Activated T-cell treated with anti-CD3 and anti-CD28 coated beads, Interleukin-2, amount 50 U/mL, for 72 hours (primary cell): Measurements from ENCODE around the gene GSS. TPM values are rescaled to one million over a fixed set of nuclear protein-coding genes. Genes with fewer than 3 reads are reported as not detected.
"Not testable (repeated sequence)": the region's sequence is repeated elsewhere in the genome, so short reads cannot be mapped to it uniquely, and the experiment has no call there.

Experiments used
- ATAC-seq, 2 donors: fragments of 150-1000 bp; cut with Tn5 transposase; replicated peaks in 1 of 2; 2 replicates each; pipeline ENCODE4 v1.10.0; 2021; ENCODE audit warnings: moderate library complexity in 2 of 2, mild to moderate bottlenecking in 1 of 2
- DNase-seq, 2 donors: peaks; one replicate each; pipeline ENCODE4 v3.0.0; 2021 to 2022; ENCODE audit warnings: mixed read lengths in 1 of 2
- H3K27ac Mint-ChIP-seq: one replicate; pipeline ENCODE4 v1.8.0; 2022; ENCODE audit warnings: mild to moderate bottlenecking, moderate library complexity, mixed read lengths
- H3K27me3 Mint-ChIP-seq: one replicate; pipeline ENCODE4 v1.8.0; 2022; ENCODE audit warnings: low read depth, mixed read lengths
- H3K36me3 Mint-ChIP-seq, 2 donors: one replicate each; pipeline ENCODE4 v1.8.0; 2022; ENCODE audit warnings: mixed read lengths in 2 of 2, mild to moderate bottlenecking in 1 of 2; ENCODE audit not compliant: insufficient read depth in 2 of 2
- H3K4me1 Mint-ChIP-seq: one replicate; pipeline ENCODE4 v1.8.0; 2022; ENCODE audit warnings: low read depth, mixed read lengths
- H3K4me3 Mint-ChIP-seq, 2 donors: one replicate each; pipeline ENCODE4 v1.8.0; 2022; ENCODE audit warnings: mild to moderate bottlenecking in 2 of 2, mixed read lengths in 2 of 2, moderate library complexity in 2 of 2
- H3K9me3 Mint-ChIP-seq, 2 donors: one replicate each; pipeline ENCODE4 v1.8.0; 2022; ENCODE audit warnings: mixed read lengths in 2 of 2
- total RNA-seq, 2 donors: library from RNA; stranded (reverse); gene quantifications; one replicate each; pipeline ENCODE4 v1.2.3, GENCODE V29; 2022

GSS gene
- total RNA-seq, 2 donors from 2014 or later: 60.6 to 66.0 TPM

GRCh38 chr20:34888468-34888867 lies 67.1 kb downstream of the GSS start:
- H3K9me3 Mint-ChIP-seq: peaks cover 0 to 3% of the 10 kb centered on the region in 2 donors
- DNase-seq (no peak), ATAC-seq (no peak)
- no peak overlapping the region for H3K4me3 Mint-ChIP-seq
- H3K27me3 Mint-ChIP-seq: no peaks in the 10 kb centered on the region
- H3K4me1 Mint-ChIP-seq: peaks cover 50% of the 10 kb centered on the region
- H3K27ac Mint-ChIP-seq: peak overlapping the region; percentile 21
- H3K36me3 Mint-ChIP-seq: peaks cover 7 to 13% of the 10 kb centered on the region in 2 donors

- H3K9me3 Mint-ChIP-seq: peaks cover 0 to 3% of the 10 kb centered on the region in 2 donors
- no peak overlapping the region for H3K27ac Mint-ChIP-seq
- no peak for ATAC-seq
- no peaks in the 10 kb centered on the region for H3K27me3 Mint-ChIP-seq
- H3K4me1 Mint-ChIP-seq: peaks cover 48% of the 10 kb centered on the region
- peaks cover 9 to 13% of the 10 kb centered on the region in 2 donors for H3K36me3 Mint-ChIP-seq
- H3K4me3 Mint-ChIP-seq: no peak overlapping the region
- DNase-seq: no peak
Measured at GRCh38 chr20:34887023-34887422, 68.6 kb downstream of the GSS start.

- H3K4me1 Mint-ChIP-seq: peaks cover 39% of the 10 kb centered on the region
- ATAC-seq (no peak), DNase-seq (no peak)
- no peak overlapping the region for H3K27ac Mint-ChIP-seq
- H3K27me3 Mint-ChIP-seq: no peaks in the 10 kb centered on the region
- H3K9me3 Mint-ChIP-seq: peaks cover 0 to 3% of the 10 kb centered on the region in 2 donors
- H3K4me3 Mint-ChIP-seq: no peak overlapping the region
- peaks cover 9 to 13% of the 10 kb centered on the region in 2 donors for H3K36me3 Mint-ChIP-seq
Measured at GRCh38 chr20:34886122-34886521, 69.5 kb downstream of the GSS start.

GRCh38 chr20:34884260-34884659 lies 71.3 kb downstream of the GSS start:
- no peaks in the 10 kb centered on the region for H3K27me3 Mint-ChIP-seq
- H3K4me1 Mint-ChIP-seq: peaks cover 26% of the 10 kb centered on the region
- peak overlapping the region; percentile 74 for H3K27ac Mint-ChIP-seq

GRCh38 chr20:34883809-34884208 lies 71.8 kb downstream of the GSS start:
- peaks cover 0 to 3% of the 10 kb centered on the region in 2 donors for H3K9me3 Mint-ChIP-seq
- H3K36me3 Mint-ChIP-seq: peaks cover 8 to 10% of the 10 kb centered on the region in 2 donors
- peak overlapping the region in 1 of 2 donors; percentile 26 for H3K4me3 Mint-ChIP-seq
- peak overlapping the region; percentile 74 for H3K27ac Mint-ChIP-seq
- H3K4me1 Mint-ChIP-seq: peaks cover 25% of the 10 kb centered on the region
- DNase-seq (no peak), ATAC-seq (no peak)
- H3K27me3 Mint-ChIP-seq: no peaks in the 10 kb centered on the region

More at GRCh38 chr20:34884260-34884659, 71.3 kb downstream of the GSS start:
- Mint-ChIP-seq H3K9me3 (peaks cover 0 to 3% of the 10 kb centered on the region in 2 donors), H3K36me3 (peaks cover 8 to 10% of the 10 kb centered on the region in 2 donors), H3K4me3 (no peak overlapping the region)
- ATAC-seq: no peak
- no peak for DNase-seq

GRCh38 chr20:34883087-34883688 lies 72.4 kb downstream of the GSS start:
- ATAC-seq (peak; percentile 36 to 60), DNase-seq (no peak)
- no peaks in the 10 kb centered on the region for H3K27me3 Mint-ChIP-seq
- H3K9me3 Mint-ChIP-seq: no peaks in the 10 kb centered on the region
- peaks cover 19% of the 10 kb centered on the region for H3K4me1 Mint-ChIP-seq
- peaks cover 3 to 5% of the 10 kb centered on the region in 2 donors for H3K36me3 Mint-ChIP-seq
- peak overlapping the region; percentile 92 for H3K27ac Mint-ChIP-seq
- H3K4me3 Mint-ChIP-seq: peak overlapping the region in 1 of 2 donors; percentile 22

GRCh38 chr20:34881689-34882088 lies 73.9 kb downstream of the GSS start:
- Mint-ChIP-seq H3K36me3 (peaks cover 3 to 4% of the 10 kb centered on the region in 2 donors), H3K27me3 (no peaks in the 10 kb centered on the region), H3K4me3 (no peak overlapping the region), H3K27ac (peak overlapping the region; percentile 21), H3K9me3 (no peaks in the 10 kb centered on the region), H3K4me1 (peaks cover 25% of the 10 kb centered on the region)
- DNase-seq (no peak), ATAC-seq (no peak)

GRCh38 chr20:34880971-34881370 lies 74.6 kb downstream of the GSS start:
- H3K27me3 Mint-ChIP-seq, H3K36me3 Mint-ChIP-seq, H3K4me3 Mint-ChIP-seq, ATAC-seq, H3K27ac Mint-ChIP-seq, DNase-seq, H3K9me3 Mint-ChIP-seq: not testable (repeated sequence)
- peaks cover 26% of the 10 kb centered on the region for H3K4me1 Mint-ChIP-seq

- Mint-ChIP-seq H3K9me3 (no peaks in the 10 kb centered on the region), H3K27ac (no peak overlapping the region), H3K4me1 (peaks cover 32% of the 10 kb centered on the region), H3K4me3 (no peak overlapping the region), H3K36me3 (peaks cover 3 to 4% of the 10 kb centered on the region in 2 donors), H3K27me3 (no peaks in the 10 kb centered on the region)
- ATAC-seq (no peak), DNase-seq (no peak)
Measured at GRCh38 chr20:34880215-34880850, 75.3 kb downstream of the GSS start.

Other genes with a start within 250 kb of the GSS start
- gene NCOA6, start 130.2 kb downstream of the GSS start, total RNA-seq: 10 to 100 TPM; 28.9 to 34.9 TPM
- gene GGT7, start 83.0 kb downstream of the GSS start, total RNA-seq: 10 to 100 TPM; 20.8 to 23.1 TPM
- gene ACSS2, start 79.2 kb downstream of the GSS start, total RNA-seq: 10 to 100 TPM; 61.1 to 78.2 TPM
- gene MYH7B, start 62 bp upstream of the GSS start, total RNA-seq: 1 to 10 TPM in 1 of 2 donors, under 1 TPM in 1; 0.46 to 1.2 TPM
- gene TRPC4AP, start 137.0 kb upstream of the GSS start, total RNA-seq: 10 to 100 TPM; 72.8 to 78.6 TPM
- gene EDEM2, start 191.5 kb upstream of the GSS start, total RNA-seq: 10 to 100 TPM; 33.5 to 35.8 TPM
- 1 to 10 TPM; 1.1 to 1.7 TPM for gene PROCR, start 216.3 kb upstream of the GSS start, total RNA-seq